GM23248 (cell line): Measurements from ENCODE around the gene TMEM50A. TPM values are rescaled to one million over a fixed set of nuclear protein-coding genes. Genes with fewer than 3 reads are reported as not detected.
"Not testable (repeated sequence)": the region's sequence is repeated elsewhere in the genome, so short reads cannot be mapped to it uniquely, and the experiment has no call there.

Experiments
- DNase-seq: peaks from one replicate; pipeline ENCODE4 v3.0.0-alpha.2; 2015
- H2AFZ ChIP-seq: fragments of 200-600 bp; sonication (generic); 2 replicates; pipeline ENCODE4 v1.6.1; 2016; ENCODE audit warnings: antibody characterized with exemption
- H3F3A ChIP-seq: fragments of 200-600 bp; sonication (generic); 2 replicates; pipeline ENCODE4 v1.6.1; 2016; ENCODE audit warnings: mild to moderate bottlenecking, antibody characterized with exemption, mixed run types; ENCODE audit not compliant: insufficient read depth
- H3K27ac ChIP-seq: fragments of 200-600 bp; sonication (generic); 2 replicates; pipeline ENCODE4 v1.5.1; 2016; ENCODE audit warnings: mild to moderate bottlenecking
- H3K27me3 ChIP-seq: fragments of 200-600 bp; sonication (generic); replicated peaks from 2 replicates; pipeline ENCODE4 v1.6.1; 2016; ENCODE audit warnings: mild to moderate bottlenecking; ENCODE audit not compliant: insufficient read depth
- H3K36me3 ChIP-seq: fragments of 200-600 bp; sonication (generic); 2 replicates; pipeline ENCODE4 v1.6.1; 2016; ENCODE audit warnings: low read depth, mild to moderate bottlenecking
- H3K4me1 ChIP-seq: fragments of 200-600 bp; sonication (generic); 2 replicates; pipeline ENCODE4 v1.6.1; 2016; ENCODE audit warnings: mild to moderate bottlenecking; ENCODE audit not compliant: insufficient read depth
- H3K4me2 ChIP-seq: fragments of 200-600 bp; sonication (generic); one replicate; pipeline ENCODE4 v1.6.1; 2016; ENCODE audit warnings: mild to moderate bottlenecking; ENCODE audit not compliant: unreplicated experiment
- H3K4me3 ChIP-seq: fragments of 200-600 bp; sonication (generic); 2 replicates; pipeline ENCODE4 v1.5.1; 2016; ENCODE audit warnings: mild to moderate bottlenecking
- H3K79me2 ChIP-seq: fragments of 200-600 bp; sonication (generic); 2 replicates; pipeline ENCODE4 v1.6.1; 2016; ENCODE audit warnings: mild to moderate bottlenecking; ENCODE audit not compliant: insufficient read depth
- H3K9ac ChIP-seq: fragments of 200-600 bp; sonication (generic); 2 replicates; pipeline ENCODE4 v1.6.1; 2016; ENCODE audit warnings: mild to moderate bottlenecking
- H3K9me2 ChIP-seq: fragments of 200-600 bp; sonication (generic); 2 replicates; pipeline ENCODE4 v1.6.1; 2016; ENCODE audit warnings: mixed run types, mild to moderate bottlenecking, moderate library complexity; ENCODE audit not compliant: insufficient read depth
- H3K9me3 ChIP-seq: fragments of 200-600 bp; sonication (generic); one replicate; pipeline ENCODE4 v1.6.1; 2017; ENCODE audit warnings: low read depth
- H4K20me1 ChIP-seq: fragments of 200-600 bp; sonication (generic); 2 replicates; pipeline ENCODE4 v1.6.0; 2016; ENCODE audit not compliant: insufficient read depth
- EZH2 ChIP-seq: fragments of 200-600 bp; sonication (generic); IDR thresholded peaks from 2 replicates; pipeline ENCODE4 v1.6.1; 2018; ENCODE audit warnings: antibody characterized with exemption, mild to moderate bottlenecking; ENCODE audit not compliant: insufficient read depth, poor library complexity, severe bottlenecking
- EZH2phosphoT487 ChIP-seq: fragments of 200-600 bp; sonication (generic); IDR thresholded peaks from 2 replicates; pipeline ENCODE4 v1.6.1; 2018; ENCODE audit warnings: antibody characterized with exemption, moderate library complexity, mild to moderate bottlenecking, low read depth; ENCODE audit not compliant: insufficient read depth
- WGBS, 2 experiments: methylation state at CpG; one replicate each; pipeline ENCODE4 v1.1.6; 2015 to 2017; ENCODE audit warnings: low lambda C conversion rate in 2 of 2, low coverage in 1 of 2; ENCODE audit errors: missing lambda C conversion rate in 2 of 2; 5-methylcytosine and 5-hydroxymethylcytosine counted together
- in situ Hi-C: fragments of 300-500 bp; cut with MboI; formaldehyde crosslinking; loops from 2 replicates; pipeline ENCODE4 v1.15.0; 2020
- polyA plus RNA-seq: library from polyadenylated mRNA; unstranded; fragments of >200 nt; fragmentation: Nextera tagmentation; extraction: Ambion mirVana; gene quantifications from 2 replicates; pipeline ENCODE4 v1.2.1, GENCODE V29; 2016
- total RNA-seq: library from RNA; depleted of rRNA; stranded (reverse); fragments of >200 nt; shearing (Covaris generic); gene quantifications from 2 replicates; pipeline ENCODE4 v1.2.3, GENCODE V29; 2014

Gene TMEM50A
- total and polyA plus RNA-seq, 2 experiments from 2014 or later, result 213 to 455 TPM

GRCh38 chr1:25387096-25387495 lies 49.0 kb downstream of the TMEM50A start:
- Histone ChIP-seq H2AFZ (peak overlapping the region; percentile 53), H3K4me1 (peaks cover 17% of the 10 kb centered on the region)
- WGBS, 2 experiments, result 18 to 22% methylated on average over 4 of the region's 4 CpGs
- DNase-seq, H3K4me2 ChIP-seq, H3K79me2 ChIP-seq, H3K27ac ChIP-seq, H3K4me3 ChIP-seq, H4K20me1 ChIP-seq, H3F3A ChIP-seq, in situ Hi-C loops, H3K27me3 ChIP-seq, H3K9ac ChIP-seq, H3K9me2 ChIP-seq, H3K9me3 ChIP-seq, H3K36me3 ChIP-seq: not testable (repeated sequence)

DNA sequence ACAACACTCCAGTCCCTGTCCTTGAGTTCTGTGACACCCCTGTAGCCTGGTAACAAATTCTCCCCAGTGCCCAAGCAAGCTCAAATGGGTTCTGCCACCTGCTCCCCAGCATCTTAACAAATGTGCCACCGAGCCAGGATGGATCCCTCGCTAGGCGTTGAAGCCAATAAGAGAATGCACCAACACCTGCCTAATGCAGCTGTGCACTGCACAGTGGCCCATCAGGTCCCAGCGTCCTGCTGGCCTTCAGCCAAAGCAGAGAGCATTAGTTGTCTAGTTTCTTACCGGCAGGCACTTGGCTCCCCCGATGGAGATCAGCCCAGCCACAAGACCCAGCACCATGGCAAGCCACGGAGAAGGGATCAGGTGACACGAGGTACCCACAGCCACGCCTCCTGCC lies 50.6 kb downstream of the TMEM50A start:
- H4K20me1 ChIP-seq, H3K9me2 ChIP-seq, in situ Hi-C loops, DNase-seq, H3K9ac ChIP-seq, H3K36me3 ChIP-seq, H3F3A ChIP-seq, H3K27me3 ChIP-seq, H3K4me3 ChIP-seq, H3K79me2 ChIP-seq, H2AFZ ChIP-seq, H3K27ac ChIP-seq, H3K4me2 ChIP-seq, H3K9me3 ChIP-seq, H3K4me1 ChIP-seq: not testable (repeated sequence)
- 78 to 83% methylated on average over 7 to 9 of the region's 9 CpGs for WGBS, 2 experiments

- H3K9me2 ChIP-seq, H3K4me1 ChIP-seq, H3K4me3 ChIP-seq, H3K36me3 ChIP-seq, H3K4me2 ChIP-seq, H4K20me1 ChIP-seq, H3K9ac ChIP-seq, DNase-seq, H3K9me3 ChIP-seq, H3K79me2 ChIP-seq, H3K27me3 ChIP-seq, H2AFZ ChIP-seq, H3K27ac ChIP-seq, in situ Hi-C loops, H3F3A ChIP-seq: not testable (repeated sequence)
- 90 to 97% methylated on average over 2 to 3 of the region's 3 CpGs for WGBS, 2 experiments
Observed at GRCh38 chr1:25389721-25390120, 51.6 kb downstream of the TMEM50A start.

DNA sequence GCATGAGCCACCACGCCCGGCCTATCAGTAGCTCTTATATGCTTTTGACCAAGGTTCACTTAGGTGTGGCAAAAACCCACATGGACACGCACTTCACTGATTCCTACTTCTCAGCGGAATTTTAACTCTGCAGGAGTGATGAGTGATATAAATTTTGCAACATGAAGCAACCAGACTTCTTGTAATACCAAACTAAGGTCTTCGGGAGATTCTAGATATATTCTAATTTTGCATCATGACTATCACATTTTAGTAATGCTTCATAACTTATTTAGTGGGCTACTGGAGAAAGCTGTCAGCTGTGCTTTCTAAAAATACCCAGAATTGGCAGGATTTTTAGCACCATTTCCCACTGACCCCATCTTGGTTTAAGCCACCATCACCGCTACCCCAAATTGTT lies 54.7 kb downstream of the TMEM50A start:
- in situ Hi-C loops, result no loop called here
- no peak for TF ChIP-seq EZH2phosphoT487
- TF ChIP-seq EZH2, result no peak
- Histone ChIP-seq H3K9ac (no peak overlapping the region), H3K79me2 (no peaks in the 10 kb centered on the region), H3K4me1 (no peaks in the 10 kb centered on the region), H3K4me3 (no peak overlapping the region), H3K4me2 (no peak overlapping the region), H3K9me3 (no peaks in the 10 kb centered on the region), H3K27me3 (no peaks in the 10 kb centered on the region), H3K36me3 (no peaks in the 10 kb centered on the region), H3K9me2 (no peaks in the 10 kb centered on the region), H2AFZ (no peak overlapping the region), H3K27ac (no peak overlapping the region), H4K20me1 (no peaks in the 10 kb centered on the region), H3F3A (no peaks in the 10 kb centered on the region)
- no peak for DNase-seq
- 92 to 94% methylated on average over 6 of the region's 6 CpGs for WGBS, 2 experiments

DNA sequence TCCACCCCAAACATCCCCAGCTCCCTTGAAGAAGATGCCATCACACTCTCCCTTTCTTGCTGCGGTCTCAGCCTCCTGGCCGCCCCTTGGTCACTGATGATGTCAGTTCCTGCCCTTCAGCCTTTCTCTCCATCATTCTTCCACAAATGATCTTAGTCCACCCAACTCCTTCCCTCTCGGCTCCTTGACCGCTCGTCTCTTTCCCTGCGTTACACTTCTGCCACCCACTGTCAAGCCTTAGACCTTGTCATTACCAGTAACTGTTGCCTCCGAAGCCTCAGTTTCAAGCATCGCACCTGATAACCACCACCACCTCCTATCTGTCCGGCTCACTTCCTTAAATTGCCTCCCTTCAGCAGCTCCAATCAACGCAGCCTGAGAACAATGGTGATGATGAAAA lies 59.4 kb downstream of the TMEM50A start:
- H3K4me1 ChIP-seq, H3K27ac ChIP-seq, H2AFZ ChIP-seq, H3K36me3 ChIP-seq, in situ Hi-C loops, H3F3A ChIP-seq, H3K79me2 ChIP-seq, H4K20me1 ChIP-seq, H3K27me3 ChIP-seq, H3K9me3 ChIP-seq, H3K4me3 ChIP-seq, H3K4me2 ChIP-seq, H3K9ac ChIP-seq, H3K9me2 ChIP-seq: not testable (repeated sequence)
- DNase-seq, result peak; percentile 44
- 19 to 40% methylated on average over 2 to 5 of the region's 10 CpGs for WGBS, 2 experiments

- DNase-seq, H3K79me2 ChIP-seq, H3K27me3 ChIP-seq, H3K9me3 ChIP-seq, H3F3A ChIP-seq, H4K20me1 ChIP-seq, H3K4me2 ChIP-seq, H3K36me3 ChIP-seq, H3K4me1 ChIP-seq, H2AFZ ChIP-seq, H3K9me2 ChIP-seq, H3K9ac ChIP-seq, in situ Hi-C loops, H3K27ac ChIP-seq, H3K4me3 ChIP-seq: not testable (repeated sequence)
- WGBS, 2 experiments, result no CpG with 5 or more reads among the region's 2 CpGs
Observed at GRCh38 chr1:25398079-25398478, 59.9 kb downstream of the TMEM50A start.

- H4K20me1 ChIP-seq, H3K4me1 ChIP-seq, H3K4me2 ChIP-seq, H3K27me3 ChIP-seq, H3K79me2 ChIP-seq, H3F3A ChIP-seq, H2AFZ ChIP-seq, H3K9me3 ChIP-seq, H3K27ac ChIP-seq, H3K4me3 ChIP-seq, DNase-seq, H3K9me2 ChIP-seq, H3K36me3 ChIP-seq, H3K9ac ChIP-seq: not testable (repeated sequence)
- in situ Hi-C loops, result loop anchor here (10.0 kb wide), 1 partner anchor 112 kb away; no protein-coding TSS in a partner anchor
- 21 to 26% methylated on average over 7 of the region's 8 CpGs for WGBS, 2 experiments
Observed at GRCh38 chr1:25402947-25403803, 65.0 kb downstream of the TMEM50A start.
